ENCODE measurements around the gene CHRDL1. TPM values are rescaled to one million over a fixed set of nuclear protein-coding genes. Genes with fewer than 3 reads are reported as not detected.

The CHRDL1 gene
- total RNA-seq, 4 donors from 2014 or later: 27.4 to 90.2 (median 56.5) TPM

DNA sequence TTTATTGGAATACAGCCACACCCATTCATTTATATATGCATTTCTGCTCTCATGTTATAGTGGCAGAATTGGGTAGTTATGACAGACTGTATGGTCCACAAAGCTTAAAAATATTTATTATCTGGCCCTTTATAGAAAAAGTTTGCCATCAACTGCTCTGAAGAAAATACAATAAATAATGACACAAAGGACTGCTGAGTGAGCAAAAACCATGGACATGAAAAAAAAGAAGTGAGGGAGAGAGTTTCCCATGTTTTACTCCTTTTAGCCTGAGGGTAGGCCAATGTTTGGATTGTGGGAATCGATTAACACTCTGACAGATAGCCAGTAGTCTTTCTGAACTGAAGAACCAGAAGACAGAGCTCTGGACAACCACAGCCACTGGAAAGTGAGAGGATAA lies 149.2 kb downstream of the CHRDL1 start:
- TF ChIP-seq POLR2A (IDR thresholded peaks at IDR 0.05): no peak
- TF ChIP-seq, protein P1, sequence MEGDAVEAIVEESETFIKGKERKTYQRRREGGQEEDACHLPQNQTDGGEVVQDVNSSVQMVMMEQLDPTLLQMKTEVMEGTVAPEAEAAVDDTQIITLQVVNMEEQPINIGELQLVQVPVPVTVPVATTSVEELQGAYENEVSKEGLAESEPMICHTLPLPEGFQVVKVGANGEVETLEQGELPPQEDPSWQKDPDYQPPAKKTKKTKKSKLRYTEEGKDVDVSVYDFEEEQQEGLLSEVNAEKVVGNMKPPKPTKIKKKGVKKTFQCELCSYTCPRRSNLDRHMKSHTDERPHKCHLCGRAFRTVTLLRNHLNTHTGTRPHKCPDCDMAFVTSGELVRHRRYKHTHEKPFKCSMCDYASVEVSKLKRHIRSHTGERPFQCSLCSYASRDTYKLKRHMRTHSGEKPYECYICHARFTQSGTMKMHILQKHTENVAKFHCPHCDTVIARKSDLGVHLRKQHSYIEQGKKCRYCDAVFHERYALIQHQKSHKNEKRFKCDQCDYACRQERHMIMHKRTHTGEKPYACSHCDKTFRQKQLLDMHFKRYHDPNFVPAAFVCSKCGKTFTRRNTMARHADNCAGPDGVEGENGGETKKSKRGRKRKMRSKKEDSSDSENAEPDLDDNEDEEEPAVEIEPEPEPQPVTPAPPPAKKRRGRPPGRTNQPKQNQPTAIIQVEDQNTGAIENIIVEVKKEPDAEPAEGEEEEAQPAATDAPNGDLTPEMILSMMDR (IDR thresholded peaks at IDR 0.05): no peak
- H3K4me3 ChIP-seq: no peak overlapping the region
- H3K27ac ChIP-seq: no peak overlapping the region
- no peak for DNase-seq
- no peaks in the 10 kb centered on the region for H3K27me3 ChIP-seq
- intact Hi-C loops (cut with DNase I; ENCODE audit: low total_unique reads): no loop called here
- no peaks in the 10 kb centered on the region for H3K9me3 ChIP-seq
- H3K4me1 ChIP-seq: no peaks in the 10 kb centered on the region
- H3K36me3 ChIP-seq: no peaks in the 10 kb centered on the region

All from uterus (tissue), 4 donors.